Peyer's patch (tissue), 4 donors: ENCODE results near the gene FAM117B. TPM values are rescaled to one million over a fixed set of nuclear protein-coding genes. Genes with fewer than 3 reads are reported as not detected.

Source experiments
- DNase-seq, 3 donors: peaks; one replicate each; pipeline ENCODE4 v3.0.0-alpha.2; 2017 to 2019
- H3K27ac ChIP-seq, 4 donors: fragments of 200-600 bp; sonication (generic); one replicate each; pipeline ENCODE4 v1.5.1; 2016 to 2019
- H3K27me3 ChIP-seq, 2 donors: fragments of 200-600 bp; sonication (generic); one replicate each; pipeline ENCODE4 v1.5.1; 2019
- H3K36me3 ChIP-seq, 3 donors: fragments of 200-600 bp; sonication (generic); one replicate each; pipeline ENCODE4 v1.5.1; 2016 to 2019
- H3K4me1 ChIP-seq, 4 donors: fragments of 200-600 bp; sonication (generic); one replicate each; pipeline ENCODE4 v1.5.1; 2016 to 2019
- H3K4me3 ChIP-seq, 4 donors: fragments of 200-600 bp; sonication (generic); 1 replicate in 3 of 4; 2 replicates in 1 of 4; pipeline ENCODE4 v1.5.1; 2016 to 2019; ENCODE audit warnings: mild to moderate bottlenecking in 1 of 4
- H3K9me3 ChIP-seq, 4 donors: fragments of 200-600 bp; sonication (generic); one replicate each; pipeline ENCODE4 v1.5.1; 2016 to 2019; ENCODE audit warnings: mild to moderate bottlenecking in 1 of 4
- CTCF ChIP-seq, 6 experiments: fragments of 450-650 bp in 4 of 6; fragments of 200-600 bp in 2 of 6; sonication (generic) in 1 of 6; IDR thresholded peaks; one replicate each; pipeline ENCODE4 v1.5.1; 2017 to 2019; ENCODE audit warnings: antibody characterized with exemption in 6 of 6, mild to moderate bottlenecking in 3 of 6, moderate library complexity in 1 of 6
- POLR2A ChIP-seq, 2 donors: fragments of 450-650 bp; IDR thresholded peaks; one replicate each; pipeline ENCODE4 v1.5.1; 2017; ENCODE audit warnings: antibody characterized with exemption in 2 of 2, mild to moderate bottlenecking in 2 of 2, moderate library complexity in 2 of 2
- total RNA-seq, 4 donors: library from RNA; depleted of rRNA; stranded (reverse); fragments of >200 nt; gene quantifications; one replicate each; pipeline ENCODE4 v1.1.0, GENCODE V29; 2016

The FAM117B gene
- total RNA-seq, 4 donors from 2014 or later, result 10.5 to 37.1 (median 21.0) TPM

- TF ChIP-seq CTCF (IDR thresholded peaks at IDR 0.05), result no peak
- no peak for TF ChIP-seq POLR2A (IDR thresholded peaks at IDR 0.05)
- H3K27me3 ChIP-seq, result no peaks in the 10 kb centered on the region
These were observed 91.3 kb downstream of the FAM117B start for GRCh38 chr2:202726070-202726469.

GRCh38 chr2:202736826-202737225 lies 102.1 kb downstream of the FAM117B start:
- H3K4me1 ChIP-seq, result no peaks in the 10 kb centered on the region
- no peak overlapping the region for H3K4me3 ChIP-seq
- DNase-seq, result no peak
- no peaks in the 10 kb centered on the region for H3K27me3 ChIP-seq
- no peak for TF ChIP-seq CTCF (IDR thresholded peaks at IDR 0.05)
- no peak for TF ChIP-seq POLR2A (IDR thresholded peaks at IDR 0.05)
- H3K9me3 ChIP-seq, result peaks cover 0 to 6% (median 2%) of the 10 kb centered on the region in 4 donors
- H3K27ac ChIP-seq, result no peak overlapping the region
- H3K36me3 ChIP-seq, result peaks cover 0 to 10% (median 0%) of the 10 kb centered on the region in 3 donors

More at GRCh38 chr2:202726070-202726469, 91.3 kb downstream of the FAM117B start:
- no peaks in the 10 kb centered on the region for H3K4me1 ChIP-seq
- no peak overlapping the region for H3K4me3 ChIP-seq
- H3K36me3 ChIP-seq, result peaks cover 0 to 10% (median 0%) of the 10 kb centered on the region in 3 donors
- DNase-seq, result no peak
- no peaks in the 10 kb centered on the region for H3K9me3 ChIP-seq
- H3K27ac ChIP-seq, result no peak overlapping the region

GRCh38 chr2:202743613-202744012 lies 108.8 kb downstream of the FAM117B start:
- H3K36me3 ChIP-seq, result peaks cover 0 to 5% (median 0%) of the 10 kb centered on the region in 3 donors
- TF ChIP-seq CTCF (IDR thresholded peaks at IDR 0.05) (no peak), POLR2A (IDR thresholded peaks at IDR 0.05) (no peak)
- H3K27me3 ChIP-seq, result no peaks in the 10 kb centered on the region
- H3K9me3 ChIP-seq, result no peaks in the 10 kb centered on the region
- no peak for DNase-seq
- H3K4me3 ChIP-seq, result no peak overlapping the region
- H3K27ac ChIP-seq, result no peak overlapping the region
- H3K4me1 ChIP-seq, result no peaks in the 10 kb centered on the region

- no peaks in the 10 kb centered on the region for H3K27me3 ChIP-seq
- no peak overlapping the region for H3K27ac ChIP-seq
- DNase-seq, result no peak
- TF ChIP-seq POLR2A (IDR thresholded peaks at IDR 0.05) (no peak), CTCF (IDR thresholded peaks at IDR 0.05) (no peak)
- H3K9me3 ChIP-seq, result no peaks in the 10 kb centered on the region
- H3K36me3 ChIP-seq, result no peaks in the 10 kb centered on the region
- H3K4me1 ChIP-seq, result no peaks in the 10 kb centered on the region
- no peak overlapping the region for H3K4me3 ChIP-seq
These were observed 114.7 kb downstream of the FAM117B start for GRCh38 chr2:202749477-202749876.

GRCh38 chr2:202750763-202751427 lies 116.1 kb downstream of the FAM117B start:
- H3K36me3 ChIP-seq, result no peaks in the 10 kb centered on the region
- DNase-seq, result no peak
- H3K4me3 ChIP-seq, result no peak overlapping the region
- H3K9me3 ChIP-seq, result no peaks in the 10 kb centered on the region
- no peak overlapping the region for H3K27ac ChIP-seq
- H3K27me3 ChIP-seq, result no peaks in the 10 kb centered on the region
- no peaks in the 10 kb centered on the region for H3K4me1 ChIP-seq
- TF ChIP-seq CTCF (IDR thresholded peaks at IDR 0.05), result no peak
- no peak for TF ChIP-seq POLR2A (IDR thresholded peaks at IDR 0.05)
